ENCODE results near the gene PDCD4.

GRCh38 chr10:110845192-110845755 is 26.5 kb upstream of the PDCD4 start:
- TF ChIP-seq POLR2A (IDR thresholded peaks at IDR 0.05) = no peak
- TF ChIP-seq CTCF (IDR thresholded peaks at IDR 0.05) = no peak

Data from lower leg skin (tissue), 3 donors.